Measurements from ENCODE around the gene FOXP1.

The FOXP1 gene

GRCh38 chr3:70972855-70973254 is 610.7 kb downstream of the FOXP1 start:
- TF ChIP-seq FOXP2 (optimal IDR thresholded peaks at IDR 0.05; ENCODE audit: borderline replicate concordance, extremely low read depth, extremely low read length, insufficient read depth) (no peak), TAF1 (IDR thresholded peaks at IDR 0.05; ENCODE audit: borderline replicate concordance, insufficient read depth, low read length) (no peak), POLR2AphosphoS5 (IDR thresholded peaks at IDR 0.05; ENCODE audit: low read depth, low read length) (no peak)

GRCh38 chr3:70970952-70971351 is 612.6 kb downstream of the FOXP1 start:
- TF ChIP-seq REST (IDR thresholded peaks at IDR 0.05; ENCODE audit: insufficient read depth in 1 of 2, low read depth in 2 of 2, low read length in 2 of 2), result no peak
- TF ChIP-seq POLR2AphosphoS5 (IDR thresholded peaks at IDR 0.05; ENCODE audit: low read depth, low read length), result no peak
- no peak for TF ChIP-seq FOXP2 (optimal IDR thresholded peaks at IDR 0.05; ENCODE audit: borderline replicate concordance, extremely low read depth, extremely low read length, insufficient read depth)
- no peak for TF ChIP-seq TAF1 (IDR thresholded peaks at IDR 0.05; ENCODE audit: borderline replicate concordance, insufficient read depth, low read length)
- no peak for TF ChIP-seq SIN3A (IDR thresholded peaks at IDR 0.05; ENCODE audit: borderline replicate concordance, insufficient read depth, low read length)

- TF ChIP-seq TAF1 (IDR thresholded peaks at IDR 0.05; ENCODE audit: borderline replicate concordance, insufficient read depth, low read length) (no peak), POLR2AphosphoS5 (IDR thresholded peaks at IDR 0.05; ENCODE audit: low read depth, low read length) (no peak), FOXP2 (optimal IDR thresholded peaks at IDR 0.05; ENCODE audit: borderline replicate concordance, extremely low read depth, extremely low read length, insufficient read depth) (no peak), SIN3A (IDR thresholded peaks at IDR 0.05; ENCODE audit: borderline replicate concordance, insufficient read depth, low read length) (no peak), REST (IDR thresholded peaks at IDR 0.05; ENCODE audit: insufficient read depth in 1 of 2, low read depth in 2 of 2, low read length in 2 of 2) (no peak)
Observed at GRCh38 chr3:70970171-70970570, 613.4 kb downstream of the FOXP1 start.

GRCh38 chr3:70963431-70964275 is 619.9 kb downstream of the FOXP1 start:
- TF ChIP-seq TAF1 (IDR thresholded peaks at IDR 0.05; ENCODE audit: borderline replicate concordance, insufficient read depth, low read length), result no peak
- TF ChIP-seq REST (IDR thresholded peaks at IDR 0.05; ENCODE audit: insufficient read depth in 1 of 2, low read depth in 2 of 2, low read length in 2 of 2), result no peak
- no peak for TF ChIP-seq FOXP2 (optimal IDR thresholded peaks at IDR 0.05; ENCODE audit: borderline replicate concordance, extremely low read depth, extremely low read length, insufficient read depth)
- TF ChIP-seq POLR2AphosphoS5 (IDR thresholded peaks at IDR 0.05; ENCODE audit: low read depth, low read length), result no peak
- no peak for TF ChIP-seq SIN3A (IDR thresholded peaks at IDR 0.05; ENCODE audit: borderline replicate concordance, insufficient read depth, low read length)

GRCh38 chr3:70959506-70960291 is 623.8 kb downstream of the FOXP1 start:
- no peak for TF ChIP-seq FOXP2 (optimal IDR thresholded peaks at IDR 0.05; ENCODE audit: borderline replicate concordance, extremely low read depth, extremely low read length, insufficient read depth)
